Activated CD4-positive, alpha-beta T cell treated with anti-CD3 and anti-CD28 coated beads, Interleukin-2, amount 50 U/mL, for 48 hours (primary cell): Measurements from ENCODE around the gene OLFM1.
"Not testable (repeated sequence)": the region's sequence is repeated elsewhere in the genome, so short reads cannot be mapped to it uniquely, and the experiment has no call there.

Experiments used
- DNase-seq, 2 experiments: peaks; one replicate each; pipeline ENCODE4 v3.0.0-alpha.2; 2020

The OLFM1 gene

GRCh38 chr9:135135929-135136315, 48.5 kb downstream of the OLFM1 start:
- no peak for DNase-seq

GRCh38 chr9:135136481-135136880, 49.0 kb downstream of the OLFM1 start:
- no peak for DNase-seq

GRCh38 chr9:135136991-135137832, 49.7 kb downstream of the OLFM1 start:
- no peak for DNase-seq

- no peak for DNase-seq
Observed at GRCh38 chr9:135138078-135138855, 50.8 kb downstream of the OLFM1 start.

- no peak for DNase-seq
Observed at GRCh38 chr9:135139366-135139959, 52.0 kb downstream of the OLFM1 start.

- DNase-seq: no peak
Observed at GRCh38 chr9:135141183-135141774, 53.8 kb downstream of the OLFM1 start.

- no peak for DNase-seq
Observed at GRCh38 chr9:135144581-135145170, 57.2 kb downstream of the OLFM1 start.

GRCh38 chr9:135145312-135145711, 57.8 kb downstream of the OLFM1 start:
- DNase-seq: no peak

- DNase-seq: no peak
Observed at GRCh38 chr9:135146241-135146640, 58.8 kb downstream of the OLFM1 start.

- no peak for DNase-seq
Observed at GRCh38 chr9:135146766-135147473, 59.5 kb downstream of the OLFM1 start.

- no peak for DNase-seq
Observed at GRCh38 chr9:135147474-135147805, 60.0 kb downstream of the OLFM1 start.

- no peak for DNase-seq
Observed at GRCh38 chr9:135147938-135148337, 60.5 kb downstream of the OLFM1 start.

GRCh38 chr9:135148386-135148785, 60.9 kb downstream of the OLFM1 start:
- DNase-seq: no peak

- DNase-seq: not testable (repeated sequence)
Observed at GRCh38 chr9:135149901-135150300, 62.4 kb downstream of the OLFM1 start.

GRCh38 chr9:135150981-135151380, 63.5 kb downstream of the OLFM1 start:
- no peak for DNase-seq

GRCh38 chr9:135151757-135152613, 64.5 kb downstream of the OLFM1 start:
- DNase-seq: no peak

- no peak for DNase-seq
Observed at GRCh38 chr9:135152614-135153334, 65.3 kb downstream of the OLFM1 start.

GRCh38 chr9:135154050-135154615, 66.7 kb downstream of the OLFM1 start:
- DNase-seq: no peak

- no peak for DNase-seq
Observed at GRCh38 chr9:135155396-135155795, 67.9 kb downstream of the OLFM1 start.
